Measurements from ENCODE around the gene FREY1. TPM values are rescaled to one million over a fixed set of nuclear protein-coding genes. Genes with fewer than 3 reads are reported as not detected.

Gene FREY1
- total and polyA plus RNA-seq, 4 donors = 0.15 to 0.67 (median 0.39) TPM

GRCh38 chr11:45884596-45885185 lies 22.4 kb downstream of the FREY1 start:
- DNase-seq (no peak), ATAC-seq (ENCODE audit: insufficient read depth, low FRiP score) (no peak)
- H3K27me3 ChIP-seq (ENCODE audit: control insufficient read depth in 3 of 3, insufficient read depth in 3 of 3, low read length in 2 of 3) = peaks cover 0 to 11% (median 3%) of the 10 kb centered on the region in 3 donors
- H3K9ac ChIP-seq (ENCODE audit: insufficient read depth in 1 of 2, low read length in 2 of 2) = no peak overlapping the region
- no peak for TF ChIP-seq CTCF (IDR thresholded peaks at IDR 0.05; ENCODE audit: control extremely low read depth, extremely low read depth)
- peaks cover 0 to 1% (median 0%) of the 10 kb centered on the region in 4 donors for H3K9me3 ChIP-seq (ENCODE audit: control insufficient read depth in 4 of 4, insufficient read depth in 3 of 4, low read length in 3 of 4)
- peaks cover 6 to 29% (median 14%) of the 10 kb centered on the region in 4 donors for H3K36me3 ChIP-seq (ENCODE audit: control insufficient read depth in 4 of 4, insufficient read depth in 4 of 4, low read length in 4 of 4)
- H3K4me1 ChIP-seq (ENCODE audit: control insufficient read depth in 5 of 5, insufficient read depth in 5 of 5, low read length in 5 of 5) = peaks cover 0 to 7% (median 0%) of the 10 kb centered on the region in 5 donors
- 88 to 90% methylated on average over 10 of the region's 10 CpGs for WGBS, 2 donors
- H3K27ac ChIP-seq (ENCODE audit: low read depth in 1 of 2, low read length in 1 of 2) = no peak overlapping the region
- no peak overlapping the region for H3K4me3 ChIP-seq

- Histone ChIP-seq H3K9ac (ENCODE audit: insufficient read depth in 1 of 2, low read length in 2 of 2) (no peak overlapping the region), H3K27me3 (ENCODE audit: control insufficient read depth in 3 of 3, insufficient read depth in 3 of 3, low read length in 2 of 3) (peaks cover 0 to 7% (median 3%) of the 10 kb centered on the region in 3 donors), H3K4me1 (ENCODE audit: control insufficient read depth in 5 of 5, insufficient read depth in 5 of 5, low read length in 5 of 5) (peaks cover 0 to 7% (median 0%) of the 10 kb centered on the region in 5 donors), H3K4me3 (no peak overlapping the region), H3K27ac (ENCODE audit: low read depth in 1 of 2, low read length in 1 of 2) (no peak overlapping the region), H3K36me3 (ENCODE audit: control insufficient read depth in 4 of 4, insufficient read depth in 4 of 4, low read length in 4 of 4) (peaks cover 12 to 40% (median 23%) of the 10 kb centered on the region in 4 donors), H3K9me3 (ENCODE audit: control insufficient read depth in 4 of 4, insufficient read depth in 3 of 4, low read length in 3 of 4) (peaks cover 0 to 1% (median 0%) of the 10 kb centered on the region in 4 donors)
- no peak for ATAC-seq (ENCODE audit: insufficient read depth, low FRiP score)
- no peak for DNase-seq
- TF ChIP-seq CTCF (IDR thresholded peaks at IDR 0.05; ENCODE audit: control extremely low read depth, extremely low read depth) = no peak
- WGBS, 2 donors = 75 to 77% methylated on average over 6 of the region's 6 CpGs
Measured at GRCh38 chr11:45881708-45882368, 25.2 kb downstream of the FREY1 start.

- no peak overlapping the region for H3K27ac ChIP-seq (ENCODE audit: low read depth in 1 of 2, low read length in 1 of 2)
Measured at GRCh38 chr11:45880772-45881570, 26.1 kb downstream of the FREY1 start.

More at GRCh38 chr11:45880772-45881570, 26.1 kb downstream of the FREY1 start:
- H3K27me3 ChIP-seq (ENCODE audit: control insufficient read depth in 3 of 3, insufficient read depth in 3 of 3, low read length in 2 of 3) = peaks cover 0 to 3% (median 2%) of the 10 kb centered on the region in 3 donors
- ATAC-seq (ENCODE audit: insufficient read depth, low FRiP score) (no peak), DNase-seq (no peak)
- peaks cover 0 to 7% (median 0%) of the 10 kb centered on the region in 5 donors for H3K4me1 ChIP-seq (ENCODE audit: control insufficient read depth in 5 of 5, insufficient read depth in 5 of 5, low read length in 5 of 5)
- TF ChIP-seq CTCF (IDR thresholded peaks at IDR 0.05; ENCODE audit: control extremely low read depth, extremely low read depth) = no peak
- H3K36me3 ChIP-seq (ENCODE audit: control insufficient read depth in 4 of 4, insufficient read depth in 4 of 4, low read length in 4 of 4) = peaks cover 16 to 48% (median 24%) of the 10 kb centered on the region in 4 donors
- no peak overlapping the region for H3K9ac ChIP-seq (ENCODE audit: insufficient read depth in 1 of 2, low read length in 2 of 2)
- H3K4me3 ChIP-seq = no peak overlapping the region
- peaks cover 0 to 1% (median 0%) of the 10 kb centered on the region in 4 donors for H3K9me3 ChIP-seq (ENCODE audit: control insufficient read depth in 4 of 4, insufficient read depth in 3 of 4, low read length in 3 of 4)
- WGBS, 2 donors = 93 to 96% methylated on average over 15 of the region's 15 CpGs

All from lung (tissue), 12 donors.